GM19043 (cell line): Measurements from ENCODE around the gene EFNA1.

ENCODE experiments used
- ATAC-seq: cut with Tn5 transposase; IDR thresholded peaks from one replicate; pipeline ENCODE4 v1.9.1; 2021; ENCODE audit warnings: low read depth; ENCODE audit not compliant: unreplicated experiment

Gene EFNA1

GRCh38 chr1:155127105-155127966 is at the start of gene EFNA1:
Gene EFNA1 (plus strand): TSS chr1:155127876. CDS start chr1:155127978, 102 bp downstream.
- no peak for ATAC-seq

- no peak for ATAC-seq
These were observed 49.0 kb upstream of the EFNA1 start, which contains the start of gene EFNA3 for GRCh38 chr1:155078469-155079209. Gene EFNA3 (plus strand): TSS chr1:155078837. CDS start chr1:155078942, 105 bp downstream.

- no peak for ATAC-seq
These were observed 48.5 kb upstream of the EFNA1 start for GRCh38 chr1:155079210-155079486.

GRCh38 chr1:155079487-155080311 is 48.0 kb upstream of the EFNA1 start:
- ATAC-seq: no peak

- no peak for ATAC-seq
These were observed 47.1 kb upstream of the EFNA1 start for GRCh38 chr1:155080312-155081228.

GRCh38 chr1:155081472-155082300 is 46.0 kb upstream of the EFNA1 start:
- ATAC-seq: no peak

- ATAC-seq: no peak
These were observed 45.2 kb upstream of the EFNA1 start for GRCh38 chr1:155082301-155083051.

- ATAC-seq: no peak
These were observed 44.6 kb upstream of the EFNA1 start for GRCh38 chr1:155083052-155083541.

GRCh38 chr1:155083865-155084721 is 43.6 kb upstream of the EFNA1 start:
- ATAC-seq: no peak

GRCh38 chr1:155084722-155085503 is 42.8 kb upstream of the EFNA1 start:
- ATAC-seq: peak; percentile 66

GRCh38 chr1:155085504-155086127 is 42.1 kb upstream of the EFNA1 start:
- ATAC-seq: no peak

- no peak for ATAC-seq
These were observed 41.4 kb upstream of the EFNA1 start for GRCh38 chr1:155086128-155086741.

GRCh38 chr1:155086856-155087535 is 40.7 kb upstream of the EFNA1 start:
- ATAC-seq: no peak

- ATAC-seq: no peak
These were observed 36.3 kb upstream of the EFNA1 start for GRCh38 chr1:155091071-155092051.
